BE2C (cell line): ENCODE results near the gene TRAPPC3L.

Source experiments
- DNase-seq: peaks from one replicate; pipeline ENCODE4 v3.0.0-alpha.2; 2020
- H3K27me3 ChIP-seq: fragments of 250-450 bp; sonication (Bioruptor Pico); 2 replicates; pipeline ENCODE4 v1.5.1; 2020; ENCODE audit warnings: mild to moderate bottlenecking
- H3K36me3 ChIP-seq: fragments of 250-450 bp; sonication (Bioruptor Pico); 2 replicates; pipeline ENCODE4 v1.5.1; 2020; ENCODE audit warnings: mild to moderate bottlenecking
- H3K4me1 ChIP-seq: fragments of 250-450 bp; sonication (Bioruptor Pico); 2 replicates; pipeline ENCODE4 v1.5.1; 2020
- H3K4me3 ChIP-seq: 2 replicates; pipeline ENCODE4 v1.5.1; 2011; ENCODE audit warnings: low read depth, low read length
- H3K9me3 ChIP-seq: fragments of 250-450 bp; sonication (Bioruptor Pico); 2 replicates; pipeline ENCODE4 v1.5.1; 2020
- TF ChIP-seq, protein P1 (sequence below): IDR thresholded peaks from 2 replicates; pipeline ENCODE4 v1.5.1; 2012; ENCODE audit warnings: mild to moderate bottlenecking, low read depth, low read length

Gene TRAPPC3L

DNA sequence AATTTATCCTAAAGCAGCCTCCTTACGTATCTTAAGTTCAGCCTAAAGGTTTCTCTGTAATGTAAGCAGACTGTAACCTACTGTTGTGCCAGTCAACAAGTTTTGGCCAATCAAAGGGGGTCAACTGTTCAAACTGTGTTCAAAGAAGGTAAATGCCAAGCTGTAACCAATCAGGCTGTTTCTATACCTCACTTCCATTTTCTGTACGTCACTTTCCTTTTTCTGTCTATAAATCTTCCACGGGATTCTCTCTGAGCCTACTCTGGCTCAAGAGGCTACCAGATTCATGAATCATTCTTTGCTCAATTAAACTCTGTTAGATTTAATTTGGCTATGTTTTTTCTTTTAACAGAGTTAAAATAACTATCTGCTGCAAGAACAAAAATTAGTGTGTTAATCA, 89.4 kb downstream of the TRAPPC3L start:
- Histone ChIP-seq H3K27me3 (peaks cover 3% of the 10 kb centered on the region; the same call in 1 of the 2 replicates), H3K4me1 (no peaks in the 10 kb centered on the region), H3K36me3 (no peaks in the 10 kb centered on the region), H3K9me3 (no peaks in the 10 kb centered on the region), H3K4me3 (no peak overlapping the region)
- TF ChIP-seq, protein P1, sequence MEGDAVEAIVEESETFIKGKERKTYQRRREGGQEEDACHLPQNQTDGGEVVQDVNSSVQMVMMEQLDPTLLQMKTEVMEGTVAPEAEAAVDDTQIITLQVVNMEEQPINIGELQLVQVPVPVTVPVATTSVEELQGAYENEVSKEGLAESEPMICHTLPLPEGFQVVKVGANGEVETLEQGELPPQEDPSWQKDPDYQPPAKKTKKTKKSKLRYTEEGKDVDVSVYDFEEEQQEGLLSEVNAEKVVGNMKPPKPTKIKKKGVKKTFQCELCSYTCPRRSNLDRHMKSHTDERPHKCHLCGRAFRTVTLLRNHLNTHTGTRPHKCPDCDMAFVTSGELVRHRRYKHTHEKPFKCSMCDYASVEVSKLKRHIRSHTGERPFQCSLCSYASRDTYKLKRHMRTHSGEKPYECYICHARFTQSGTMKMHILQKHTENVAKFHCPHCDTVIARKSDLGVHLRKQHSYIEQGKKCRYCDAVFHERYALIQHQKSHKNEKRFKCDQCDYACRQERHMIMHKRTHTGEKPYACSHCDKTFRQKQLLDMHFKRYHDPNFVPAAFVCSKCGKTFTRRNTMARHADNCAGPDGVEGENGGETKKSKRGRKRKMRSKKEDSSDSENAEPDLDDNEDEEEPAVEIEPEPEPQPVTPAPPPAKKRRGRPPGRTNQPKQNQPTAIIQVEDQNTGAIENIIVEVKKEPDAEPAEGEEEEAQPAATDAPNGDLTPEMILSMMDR, result no peak
- no peak for DNase-seq

GRCh38 chr6:116452531-116452930, 93.0 kb downstream of the TRAPPC3L start:
- Histone ChIP-seq H3K9me3 (no peaks in the 10 kb centered on the region), H3K4me1 (no peaks in the 10 kb centered on the region), H3K4me3 (no peak overlapping the region), H3K36me3 (no peaks in the 10 kb centered on the region), H3K27me3 (no peaks in the 10 kb centered on the region)
- no peak for DNase-seq
- TF ChIP-seq, protein P1, result no peak

DNA sequence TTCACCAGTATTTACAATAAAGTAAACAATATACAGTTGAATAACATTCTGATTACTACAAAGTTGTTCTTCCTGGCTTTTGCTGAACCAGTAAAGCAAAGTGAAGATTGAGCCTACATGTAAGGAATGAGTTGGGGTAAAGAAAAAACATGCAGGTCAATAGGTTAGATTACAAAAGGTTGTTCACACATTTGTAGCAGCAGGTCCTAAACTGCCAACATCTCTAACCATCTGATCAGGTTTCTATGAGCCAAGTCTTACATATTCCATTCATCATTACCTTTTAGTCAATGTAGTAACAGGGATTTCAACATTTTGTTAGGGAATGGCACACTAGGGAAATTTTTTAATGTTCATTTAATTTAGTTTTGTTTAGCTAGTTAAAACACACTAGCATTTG, 93.6 kb downstream of the TRAPPC3L start:
- no peak overlapping the region for H3K4me3 ChIP-seq
- H3K27me3 ChIP-seq, result no peaks in the 10 kb centered on the region
- DNase-seq, result no peak
- TF ChIP-seq, protein P1, result no peak
- no peaks in the 10 kb centered on the region for H3K4me1 ChIP-seq
- H3K36me3 ChIP-seq, result no peaks in the 10 kb centered on the region
- H3K9me3 ChIP-seq, result no peaks in the 10 kb centered on the region

GRCh38 chr6:116450769-116451740, 94.4 kb downstream of the TRAPPC3L start:
- Histone ChIP-seq H3K4me1 (no peaks in the 10 kb centered on the region), H3K9me3 (no peaks in the 10 kb centered on the region), H3K4me3 (no peak overlapping the region), H3K36me3 (no peaks in the 10 kb centered on the region), H3K27me3 (no peaks in the 10 kb centered on the region)
- TF ChIP-seq, protein P1, result no peak
- DNase-seq, result no peak

- no peak for DNase-seq
- H3K4me1 ChIP-seq, result no peaks in the 10 kb centered on the region
- TF ChIP-seq, protein P1, result no peak
- H3K36me3 ChIP-seq, result no peaks in the 10 kb centered on the region
- H3K4me3 ChIP-seq, result no peak overlapping the region
- no peaks in the 10 kb centered on the region for H3K27me3 ChIP-seq
- H3K9me3 ChIP-seq, result no peaks in the 10 kb centered on the region
Observed at GRCh38 chr6:116450185-116450710, 95.2 kb downstream of the TRAPPC3L start.

- Histone ChIP-seq H3K4me3 (no peak overlapping the region), H3K27me3 (no peaks in the 10 kb centered on the region), H3K4me1 (no peaks in the 10 kb centered on the region), H3K36me3 (no peaks in the 10 kb centered on the region), H3K9me3 (no peaks in the 10 kb centered on the region)
- TF ChIP-seq, protein P1, result no peak
- DNase-seq, result no peak
Observed at GRCh38 chr6:116449565-116449964, 95.9 kb downstream of the TRAPPC3L start.
